ENCODE measurements around the gene POLR2L. TPM values are rescaled to one million over a fixed set of nuclear protein-coding genes. Genes with fewer than 3 reads are reported as not detected.

Gene POLR2L
- total and polyA plus RNA-seq, 2 of the 13 experiments (the other 11 are each of a cell fraction or from before 2014, with no cell fraction given) = 104 to 114 TPM

DNA sequence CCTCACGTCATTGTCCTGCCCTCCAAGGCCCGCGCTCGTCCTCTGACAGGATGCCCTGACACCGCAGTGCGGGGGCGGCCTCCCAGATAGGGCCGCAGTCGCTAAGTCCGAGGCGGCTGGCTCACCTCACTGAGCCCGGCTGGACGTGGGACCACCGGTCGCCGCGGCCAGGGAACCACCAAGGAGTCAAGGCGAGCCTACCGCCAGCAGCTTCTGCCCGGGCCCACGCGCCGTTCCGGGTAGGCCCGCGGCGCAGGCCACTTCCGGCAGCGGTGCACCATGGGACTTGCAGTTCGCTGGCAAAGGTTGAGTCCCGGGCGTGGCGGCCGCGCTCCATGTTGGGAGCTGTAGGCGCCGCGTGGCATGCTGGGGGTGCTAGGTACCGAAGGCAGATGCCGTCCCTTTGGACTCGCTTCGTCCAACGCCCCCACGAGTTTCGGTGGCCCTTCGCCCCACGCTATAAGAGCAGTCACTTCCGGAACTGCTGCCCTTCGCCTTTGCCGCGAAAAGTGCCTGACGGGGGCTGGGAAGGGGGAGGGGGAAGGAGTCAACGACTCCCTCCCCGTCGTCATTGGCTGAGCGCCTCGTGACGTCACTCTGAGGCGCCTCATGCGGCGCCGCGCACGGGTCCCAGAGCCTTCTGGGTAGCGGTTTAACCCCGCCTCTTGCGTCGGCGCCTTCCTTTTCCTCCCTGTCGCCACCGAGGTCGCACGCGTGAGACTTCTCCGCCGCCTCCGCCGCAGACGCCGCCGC is 32.9 kb downstream of the POLR2L start, which contains the start of gene RPLP2 (continued):
- TF ChIP-seq, protein P1, sequence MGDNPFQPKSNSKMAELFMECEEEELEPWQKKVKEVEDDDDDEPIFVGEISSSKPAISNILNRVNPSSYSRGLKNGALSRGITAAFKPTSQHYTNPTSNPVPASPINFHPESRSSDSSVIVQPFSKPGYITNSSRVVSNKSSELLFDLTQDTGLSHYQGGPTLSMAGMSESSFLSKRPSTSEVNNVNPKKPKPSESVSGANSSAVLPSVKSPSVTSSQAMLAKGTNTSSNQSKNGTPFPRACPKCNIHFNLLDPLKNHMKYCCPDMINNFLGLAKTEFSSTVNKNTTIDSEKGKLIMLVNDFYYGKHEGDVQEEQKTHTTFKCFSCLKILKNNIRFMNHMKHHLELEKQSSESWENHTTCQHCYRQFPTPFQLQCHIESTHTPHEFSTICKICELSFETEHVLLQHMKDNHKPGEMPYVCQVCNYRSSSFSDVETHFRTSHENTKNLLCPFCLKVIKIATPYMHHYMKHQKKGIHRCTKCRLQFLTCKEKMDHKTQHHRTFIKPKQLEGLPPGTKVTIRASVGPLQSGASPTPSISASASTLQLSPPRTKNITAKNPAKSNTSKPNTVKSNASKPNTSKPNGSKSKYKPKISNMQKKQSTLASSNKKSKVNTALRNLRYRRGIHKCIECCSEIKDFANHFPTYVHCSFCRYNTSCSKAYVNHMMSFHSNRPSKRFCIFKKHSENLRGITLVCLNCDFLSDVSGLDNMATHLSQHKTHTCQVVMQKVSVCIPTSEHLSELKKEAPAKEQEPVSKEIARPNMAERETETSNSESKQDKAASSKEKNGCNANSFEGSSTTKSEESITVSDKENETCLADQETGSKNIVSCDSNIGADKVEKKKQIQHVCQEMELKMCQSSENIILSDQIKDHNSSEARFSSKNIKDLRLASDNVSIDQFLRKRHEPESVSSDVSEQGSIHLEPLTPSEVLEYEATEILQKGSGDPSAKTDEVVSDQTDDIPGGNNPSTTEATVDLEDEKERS (CRISPR knock-in tag; IDR thresholded peaks at IDR 0.05) = peak; percentile 84
- TF ChIP-seq, protein P2, sequence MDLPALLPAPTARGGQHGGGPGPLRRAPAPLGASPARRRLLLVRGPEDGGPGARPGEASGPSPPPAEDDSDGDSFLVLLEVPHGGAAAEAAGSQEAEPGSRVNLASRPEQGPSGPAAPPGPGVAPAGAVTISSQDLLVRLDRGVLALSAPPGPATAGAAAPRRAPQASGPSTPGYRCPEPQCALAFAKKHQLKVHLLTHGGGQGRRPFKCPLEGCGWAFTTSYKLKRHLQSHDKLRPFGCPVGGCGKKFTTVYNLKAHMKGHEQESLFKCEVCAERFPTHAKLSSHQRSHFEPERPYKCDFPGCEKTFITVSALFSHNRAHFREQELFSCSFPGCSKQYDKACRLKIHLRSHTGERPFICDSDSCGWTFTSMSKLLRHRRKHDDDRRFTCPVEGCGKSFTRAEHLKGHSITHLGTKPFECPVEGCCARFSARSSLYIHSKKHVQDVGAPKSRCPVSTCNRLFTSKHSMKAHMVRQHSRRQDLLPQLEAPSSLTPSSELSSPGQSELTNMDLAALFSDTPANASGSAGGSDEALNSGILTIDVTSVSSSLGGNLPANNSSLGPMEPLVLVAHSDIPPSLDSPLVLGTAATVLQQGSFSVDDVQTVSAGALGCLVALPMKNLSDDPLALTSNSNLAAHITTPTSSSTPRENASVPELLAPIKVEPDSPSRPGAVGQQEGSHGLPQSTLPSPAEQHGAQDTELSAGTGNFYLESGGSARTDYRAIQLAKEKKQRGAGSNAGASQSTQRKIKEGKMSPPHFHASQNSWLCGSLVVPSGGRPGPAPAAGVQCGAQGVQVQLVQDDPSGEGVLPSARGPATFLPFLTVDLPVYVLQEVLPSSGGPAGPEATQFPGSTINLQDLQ (CRISPR knock-in tag; IDR thresholded peaks at IDR 0.05) = peak; percentile 64; the same call in 1 of the 2 replicates
- TF ChIP-seq HOXA9 (CRISPR knock-in tag; IDR thresholded peaks at IDR 0.05; ENCODE audit: borderline replicate concordance) (peak; percentile 84), RXRA (CRISPR knock-in tag; IDR thresholded peaks at IDR 0.05) (peak; percentile 77), HNRNPK (IDR thresholded peaks at IDR 0.05; ENCODE audit: low read depth, low read length, poor library complexity, severe bottlenecking) (no peak), EZH2 (conservative IDR thresholded peaks at IDR 0.05; ENCODE audit: low read depth, low read length) (no peak), ZIK1 (CRISPR knock-in tag; IDR thresholded peaks at IDR 0.05; ENCODE audit: borderline replicate concordance, low read depth) (peak; percentile 87), KAT2B (IDR thresholded peaks at IDR 0.05; ENCODE audit: borderline replicate concordance, low read depth, low read length) (no peak), ZNF83 (CRISPR knock-in tag; IDR thresholded peaks at IDR 0.05; ENCODE audit: borderline replicate concordance) (no peak), JARID2 (CRISPR knock-in tag; IDR thresholded peaks at IDR 0.05; ENCODE audit: insufficient replicate concordance) (no peak), HNRNPUL1 (IDR thresholded peaks at IDR 0.05; ENCODE audit: low read depth, low read length) (no peak), HIVEP1 (CRISPR knock-in tag; IDR thresholded peaks at IDR 0.05) (peak; percentile 93), ZNF749 (CRISPR knock-in tag; IDR thresholded peaks at IDR 0.05; ENCODE audit: borderline replicate concordance) (peak; percentile 62; the same call in 1 of the 2 replicates)
- TF ChIP-seq, protein P3, sequence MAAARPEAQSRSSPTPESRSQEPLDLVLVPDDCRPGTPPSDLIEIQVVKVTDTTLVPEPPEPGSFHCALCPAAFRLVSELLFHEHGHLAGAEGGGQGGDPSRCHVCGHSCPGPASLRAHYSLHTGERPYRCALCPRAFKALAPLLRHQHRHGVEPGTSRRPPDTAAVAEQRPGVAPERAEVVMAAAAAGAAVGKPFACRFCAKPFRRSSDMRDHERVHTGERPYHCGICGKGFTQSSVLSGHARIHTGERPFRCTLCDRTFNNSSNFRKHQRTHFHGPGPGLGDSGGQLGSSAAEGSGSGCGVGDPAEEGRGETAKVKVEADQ (CRISPR knock-in tag; IDR thresholded peaks at IDR 0.05; ENCODE audit: borderline replicate concordance) = no peak
- TF ChIP-seq, protein P4, sequence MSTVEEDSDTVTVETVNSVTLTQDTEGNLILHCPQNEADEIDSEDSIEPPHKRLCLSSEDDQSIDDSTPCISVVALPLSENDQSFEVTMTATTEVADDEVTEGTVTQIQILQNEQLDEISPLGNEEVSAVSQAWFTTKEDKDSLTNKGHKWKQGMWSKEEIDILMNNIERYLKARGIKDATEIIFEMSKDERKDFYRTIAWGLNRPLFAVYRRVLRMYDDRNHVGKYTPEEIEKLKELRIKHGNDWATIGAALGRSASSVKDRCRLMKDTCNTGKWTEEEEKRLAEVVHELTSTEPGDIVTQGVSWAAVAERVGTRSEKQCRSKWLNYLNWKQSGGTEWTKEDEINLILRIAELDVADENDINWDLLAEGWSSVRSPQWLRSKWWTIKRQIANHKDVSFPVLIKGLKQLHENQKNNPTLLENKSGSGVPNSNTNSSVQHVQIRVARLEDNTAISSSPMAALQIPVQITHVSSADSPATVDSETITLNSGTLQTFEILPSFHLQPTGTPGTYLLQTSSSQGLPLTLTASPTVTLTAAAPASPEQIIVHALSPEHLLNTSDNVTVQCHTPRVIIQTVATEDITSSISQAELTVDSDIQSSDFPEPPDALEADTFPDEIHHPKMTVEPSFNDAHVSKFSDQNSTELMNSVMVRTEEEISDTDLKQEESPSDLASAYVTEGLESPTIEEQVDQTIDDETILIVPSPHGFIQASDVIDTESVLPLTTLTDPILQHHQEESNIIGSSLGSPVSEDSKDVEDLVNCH (CRISPR knock-in tag; IDR thresholded peaks at IDR 0.05) = no peak; the same call in 1 of the 2 replicates
- TF ChIP-seq, protein P5, sequence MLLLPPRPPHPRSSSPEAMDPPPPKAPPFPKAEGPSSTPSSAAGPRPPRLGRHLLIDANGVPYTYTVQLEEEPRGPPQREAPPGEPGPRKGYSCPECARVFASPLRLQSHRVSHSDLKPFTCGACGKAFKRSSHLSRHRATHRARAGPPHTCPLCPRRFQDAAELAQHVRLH (CRISPR knock-in tag; IDR thresholded peaks at IDR 0.05; ENCODE audit: borderline replicate concordance, low read depth) = peak; percentile 76; the same call in 1 of the 2 replicates
- TF ChIP-seq, protein P6, sequence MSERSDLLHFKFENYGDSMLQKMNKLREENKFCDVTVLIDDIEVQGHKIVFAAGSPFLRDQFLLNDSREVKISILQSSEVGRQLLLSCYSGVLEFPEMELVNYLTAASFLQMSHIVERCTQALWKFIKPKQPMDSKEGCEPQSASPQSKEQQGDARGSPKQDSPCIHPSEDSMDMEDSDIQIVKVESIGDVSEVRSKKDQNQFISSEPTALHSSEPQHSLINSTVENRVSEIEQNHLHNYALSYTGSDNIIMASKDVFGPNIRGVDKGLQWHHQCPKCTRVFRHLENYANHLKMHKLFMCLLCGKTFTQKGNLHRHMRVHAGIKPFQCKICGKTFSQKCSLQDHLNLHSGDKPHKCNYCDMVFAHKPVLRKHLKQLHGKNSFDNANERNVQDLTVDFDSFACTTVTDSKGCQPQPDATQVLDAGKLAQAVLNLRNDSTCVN (CRISPR knock-in tag; IDR thresholded peaks at IDR 0.05; ENCODE audit: borderline replicate concordance) = no peak; the same call in none of the 2 replicates
